ENCODE results near the gene RBPJ.

GRCh38 chr4:26474551-26474950 lies 153.7 kb downstream of the RBPJ start:
- TF ChIP-seq CTCF (conservative IDR thresholded peaks at IDR 0.05; ENCODE audit: low read length) (no peak), EZH2phosphoT487 (IDR thresholded peaks at IDR 0.05; ENCODE audit: borderline replicate concordance) (no peak)

Measured in Loucy (cell line).